ENCODE measurements around the gene SCN2A.
A peak's percentile ranks its signal among the peaks of the same experiment; 100 is the strongest.
"Not testable (repeated sequence)": the region's sequence is repeated elsewhere in the genome, so short reads cannot be mapped to it uniquely, and the experiment has no call there.

SCN2A gene

GRCh38 chr2:165348441-165348840 is 109.2 kb downstream of the SCN2A start:
- no peak for DNase-seq

- no peak for DNase-seq
These were observed 110.0 kb downstream of the SCN2A start for GRCh38 chr2:165349181-165349580.

- DNase-seq: peak; percentile 15
These were observed 118.5 kb downstream of the SCN2A start for GRCh38 chr2:165357758-165358157.

GRCh38 chr2:165361514-165361913 is 122.3 kb downstream of the SCN2A start:
- no peak for DNase-seq

- DNase-seq: peak; percentile 49
These were observed 130.1 kb downstream of the SCN2A start for GRCh38 chr2:165369131-165369897.

GRCh38 chr2:165369898-165370296 is 130.7 kb downstream of the SCN2A start:
- DNase-seq: peak; percentile 34

GRCh38 chr2:165371356-165371755 is 132.1 kb downstream of the SCN2A start:
- DNase-seq: peak; percentile 94

GRCh38 chr2:165373278-165374010 is 134.2 kb downstream of the SCN2A start:
- no peak for DNase-seq

GRCh38 chr2:165376571-165376975 is 137.4 kb downstream of the SCN2A start:
- DNase-seq: no peak

GRCh38 chr2:165382362-165382761 is 143.1 kb downstream of the SCN2A start:
- DNase-seq: no peak

GRCh38 chr2:165390875-165391274 is 151.7 kb downstream of the SCN2A start:
- peak; percentile 27 for DNase-seq

GRCh38 chr2:165391791-165392190 is 152.6 kb downstream of the SCN2A start:
- no peak for DNase-seq

- not testable (repeated sequence) for DNase-seq
These were observed 159.4 kb downstream of the SCN2A start for GRCh38 chr2:165398603-165399002.

GRCh38 chr2:165401285-165401852 is 162.2 kb downstream of the SCN2A start:
- peak; percentile 73 for DNase-seq

GRCh38 chr2:165402162-165402561 is 162.9 kb downstream of the SCN2A start:
- DNase-seq: no peak

GRCh38 chr2:165406173-165406572 is 167.0 kb downstream of the SCN2A start:
- no peak for DNase-seq

- no peak for DNase-seq
These were observed 168.3 kb downstream of the SCN2A start for GRCh38 chr2:165407466-165407865.

- DNase-seq: peak; percentile 13
These were observed 169.0 kb downstream of the SCN2A start for GRCh38 chr2:165408186-165408585.

- no peak for DNase-seq
These were observed 171.1 kb downstream of the SCN2A start for GRCh38 chr2:165410276-165410675.

- no peak for DNase-seq
These were observed 175.0 kb downstream of the SCN2A start for GRCh38 chr2:165414187-165414586.

GRCh38 chr2:165417009-165417408 is 177.8 kb downstream of the SCN2A start:
- no peak for DNase-seq

GRCh38 chr2:165420231-165420630 is 181.0 kb downstream of the SCN2A start:
- no peak for DNase-seq

GRCh38 chr2:165423081-165423480 is 183.9 kb downstream of the SCN2A start:
- DNase-seq: no peak

- DNase-seq: no peak
These were observed 186.3 kb downstream of the SCN2A start for GRCh38 chr2:165425556-165425955.
